IPS DF 4.7 (cell line): Measurements from ENCODE around the gene MYO5C.
"Not testable (repeated sequence)": the region's sequence is repeated elsewhere in the genome, so short reads cannot be mapped to it uniquely, and the experiment has no call there.

Experiments
- DNase-seq: peaks from one replicate; pipeline ENCODE4 v3.0.0-alpha.2; 2013; ENCODE audit warnings: low spot score; ENCODE audit errors: extremely low read depth

The MYO5C gene

DNA sequence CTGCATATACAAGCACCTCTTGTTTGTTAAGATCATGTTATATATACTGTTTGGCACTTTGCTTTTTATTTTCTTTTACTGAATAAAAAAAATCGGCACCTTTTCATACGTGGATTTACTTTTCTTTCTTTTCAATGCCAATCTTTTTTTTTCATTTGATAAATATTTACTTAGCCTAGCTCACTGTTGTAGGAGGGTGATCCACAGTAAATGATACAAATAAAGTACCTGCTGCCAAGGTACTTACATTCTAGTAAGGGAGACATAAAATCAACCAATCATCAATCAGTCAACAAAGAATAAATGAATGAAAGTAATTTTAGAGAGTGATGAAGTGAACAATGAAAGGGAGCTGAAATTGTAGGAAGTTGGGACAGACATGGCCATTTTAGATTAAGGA, 122.7 kb downstream of the MYO5C start:
- DNase-seq, result no peak

DNA sequence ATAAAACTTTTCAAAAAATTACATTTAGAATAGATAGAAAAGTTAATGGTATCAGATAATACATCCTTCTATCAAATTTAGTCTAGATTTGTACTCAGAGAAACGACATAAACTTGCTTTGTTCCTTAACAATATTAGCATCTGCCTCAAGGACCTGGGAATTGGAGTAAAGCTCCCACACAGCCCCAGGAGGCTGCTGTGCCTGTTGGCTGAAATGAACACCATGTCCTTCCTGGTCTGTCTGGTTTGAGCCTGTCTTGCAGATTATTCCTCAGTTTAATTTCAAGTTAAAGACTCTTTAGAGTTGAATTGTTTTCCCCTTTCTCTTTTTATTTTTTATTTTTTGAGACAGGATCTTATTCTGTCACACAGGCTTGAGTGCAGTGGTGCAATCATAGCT, 123.8 kb downstream of the MYO5C start:
- DNase-seq, result no peak

DNA sequence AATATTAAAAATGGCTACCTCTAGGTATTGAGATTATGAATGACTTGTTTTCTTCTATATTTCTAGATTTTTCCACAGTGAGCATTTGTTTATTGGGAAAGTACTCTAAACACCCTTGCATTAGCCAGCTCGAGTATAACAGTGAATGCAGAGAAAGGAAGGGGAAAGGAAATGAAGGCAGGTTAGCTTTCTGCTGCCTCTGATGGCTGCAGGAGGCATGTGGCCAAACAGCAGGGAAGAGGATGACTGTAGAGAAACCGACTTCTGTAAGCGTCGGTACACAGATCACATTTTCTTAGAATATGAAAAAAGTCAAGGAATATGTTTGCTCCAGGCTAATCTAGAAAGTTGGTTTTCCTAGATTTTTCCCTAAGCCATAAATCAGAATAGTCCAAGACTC, 124.2 kb downstream of the MYO5C start:
- no peak for DNase-seq

DNA sequence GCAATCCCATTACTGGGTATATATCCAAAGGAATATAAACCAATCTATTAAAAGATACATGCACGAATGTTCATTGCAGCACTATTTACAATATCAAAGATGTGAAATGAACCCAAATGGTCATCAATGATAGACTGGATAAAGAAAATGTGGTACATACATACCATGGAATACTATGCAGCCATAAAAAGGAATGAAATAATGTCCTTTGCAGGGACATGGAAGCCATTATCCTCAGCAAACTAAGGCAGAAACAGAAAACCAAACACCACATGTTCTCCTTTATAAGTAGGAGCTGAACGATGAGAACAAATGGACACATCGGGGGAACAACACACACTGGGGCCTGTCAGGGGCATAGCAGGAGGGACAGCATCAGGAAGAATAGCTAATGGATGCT, 125.4 kb downstream of the MYO5C start:
- DNase-seq, result not testable (repeated sequence)

DNA sequence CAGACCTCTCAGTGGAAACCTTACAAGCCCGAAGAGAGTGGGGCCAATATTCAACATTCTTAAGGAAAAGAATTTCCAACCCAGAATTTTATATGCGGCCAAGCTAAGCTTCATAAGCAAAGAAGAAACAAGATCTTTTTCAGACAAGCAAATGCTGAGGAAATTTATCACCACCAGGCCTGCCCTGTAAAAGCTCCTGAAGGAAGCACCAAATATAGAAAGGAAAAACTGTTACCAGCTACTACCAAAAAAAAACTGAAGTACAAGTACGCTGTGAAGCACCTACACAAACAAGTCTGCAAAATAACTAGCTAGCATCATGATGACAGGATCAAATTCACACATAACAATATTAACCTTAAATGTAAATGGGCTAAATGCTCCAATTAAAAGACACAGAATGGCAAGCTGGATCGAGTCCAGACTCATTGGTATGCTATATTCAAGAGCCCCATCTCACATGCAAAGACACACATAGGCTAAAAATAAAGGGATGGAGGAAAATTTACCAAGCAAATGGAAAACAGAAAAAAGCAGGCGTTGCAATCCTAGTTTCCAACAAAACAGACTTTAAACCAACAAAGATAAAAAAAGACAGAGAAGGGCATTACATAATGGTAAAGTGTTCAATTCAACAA, 130.0 kb downstream of the MYO5C start:
- not testable (repeated sequence) for DNase-seq

DNA sequence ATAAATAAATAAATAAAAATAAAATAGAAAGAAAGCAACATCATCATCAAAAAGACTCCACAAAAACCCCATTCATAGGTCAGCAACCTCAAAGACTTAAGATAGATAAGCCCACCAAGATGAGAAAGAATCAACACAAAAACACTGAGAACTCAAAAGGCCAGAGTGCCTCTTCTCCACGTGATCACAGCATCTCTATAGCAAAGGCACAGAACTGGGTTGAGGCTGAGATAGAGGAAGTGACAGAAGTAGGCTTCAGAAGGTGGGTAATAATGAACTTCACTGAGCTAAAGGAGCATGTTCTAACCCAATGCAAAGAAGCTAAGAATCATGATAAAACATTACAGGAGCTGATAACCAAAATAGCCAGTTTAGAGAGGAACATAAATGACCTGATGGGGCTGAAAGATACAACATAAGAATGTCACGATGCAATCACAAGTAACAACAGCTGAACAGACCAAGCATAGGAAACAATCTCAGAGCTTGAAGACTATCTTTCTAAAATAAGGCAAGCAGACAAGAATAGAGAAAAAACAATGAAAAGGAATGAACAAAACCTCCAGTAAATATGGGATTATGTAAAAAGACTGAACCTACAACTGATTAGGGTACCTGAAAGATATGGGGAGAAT, 130.9 kb downstream of the MYO5C start:
- no peak for DNase-seq

DNA sequence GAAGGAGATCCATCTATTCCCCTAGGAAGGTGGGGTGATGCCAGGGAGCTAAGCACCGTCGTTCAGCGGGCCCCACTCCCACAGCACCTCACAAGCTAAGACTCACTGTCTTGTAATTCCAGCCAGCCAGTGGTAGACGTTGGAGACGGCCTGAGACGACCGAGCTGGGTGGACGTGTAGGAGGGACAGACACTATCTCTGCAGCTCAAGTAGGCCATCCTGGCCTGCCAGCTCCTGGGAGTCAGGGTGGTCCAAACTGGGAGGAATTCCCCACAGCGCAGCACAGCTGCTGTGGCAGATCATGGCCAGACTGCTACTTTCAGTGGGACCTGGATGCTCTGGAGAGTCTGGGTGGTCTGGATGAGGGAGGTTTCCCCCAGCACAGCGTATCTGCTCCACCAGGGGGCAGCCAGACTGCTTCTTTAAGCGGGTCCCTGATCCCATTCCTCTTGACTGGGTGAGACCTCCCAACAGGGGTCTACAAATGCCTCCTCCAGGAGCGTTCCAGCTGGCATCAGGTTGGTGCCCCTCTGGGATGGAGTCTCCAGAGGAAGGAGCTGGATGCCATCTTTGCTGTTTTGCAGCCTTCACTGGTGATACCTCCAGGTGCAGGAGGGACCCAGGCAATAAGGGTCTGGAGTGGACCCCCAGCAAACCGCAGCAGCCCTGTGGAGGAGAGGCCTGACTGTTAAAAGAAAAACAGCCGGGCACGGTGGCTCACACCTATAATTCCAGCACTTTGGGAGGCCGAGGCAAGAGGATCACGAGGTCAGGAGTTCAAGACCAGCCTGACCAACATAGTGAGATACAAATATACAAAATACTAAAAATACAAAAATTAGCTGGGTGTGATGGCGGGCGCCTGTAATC, 132.0 kb downstream of the MYO5C start:
- DNase-seq, result no peak

DNA sequence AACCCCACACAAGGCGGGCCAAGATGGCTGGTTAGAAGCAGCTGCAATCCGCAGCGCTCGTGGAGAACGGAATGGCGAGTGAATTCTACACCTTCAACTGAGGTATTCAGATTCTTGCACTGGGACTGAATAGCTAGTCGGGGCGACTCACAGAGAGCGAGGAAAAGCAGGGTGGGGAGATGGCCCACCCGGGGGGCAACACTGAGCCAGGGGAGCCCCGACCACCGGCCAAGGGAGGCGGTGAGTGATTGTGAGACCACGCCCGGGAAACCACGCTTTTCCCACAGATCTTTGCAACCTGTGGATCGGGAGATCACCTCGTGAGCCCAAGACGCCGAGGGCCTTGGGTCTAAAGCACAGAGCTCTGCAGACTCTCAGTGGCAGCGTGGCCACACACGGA, 132.7 kb downstream of the MYO5C start:
- no peak for DNase-seq

DNA sequence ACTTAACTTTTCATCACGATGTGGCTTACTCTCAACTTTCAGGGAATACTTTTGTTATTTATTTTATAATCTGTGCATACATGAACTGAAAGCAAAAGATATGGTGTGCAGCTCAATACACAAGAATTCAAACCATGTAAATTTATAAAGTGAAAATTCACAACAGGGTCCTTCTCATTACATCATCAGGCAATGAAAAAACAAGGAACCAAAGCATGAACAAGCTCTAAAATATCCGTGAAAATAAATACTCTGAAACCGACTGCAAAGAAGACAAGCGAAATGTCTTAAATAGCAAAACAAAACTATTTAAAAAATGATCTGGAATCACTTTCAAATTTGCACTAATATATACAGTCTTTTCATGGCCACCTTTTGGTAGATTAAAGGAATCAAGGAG, 133.3 kb downstream of the MYO5C start:
- DNase-seq, result no peak

DNA sequence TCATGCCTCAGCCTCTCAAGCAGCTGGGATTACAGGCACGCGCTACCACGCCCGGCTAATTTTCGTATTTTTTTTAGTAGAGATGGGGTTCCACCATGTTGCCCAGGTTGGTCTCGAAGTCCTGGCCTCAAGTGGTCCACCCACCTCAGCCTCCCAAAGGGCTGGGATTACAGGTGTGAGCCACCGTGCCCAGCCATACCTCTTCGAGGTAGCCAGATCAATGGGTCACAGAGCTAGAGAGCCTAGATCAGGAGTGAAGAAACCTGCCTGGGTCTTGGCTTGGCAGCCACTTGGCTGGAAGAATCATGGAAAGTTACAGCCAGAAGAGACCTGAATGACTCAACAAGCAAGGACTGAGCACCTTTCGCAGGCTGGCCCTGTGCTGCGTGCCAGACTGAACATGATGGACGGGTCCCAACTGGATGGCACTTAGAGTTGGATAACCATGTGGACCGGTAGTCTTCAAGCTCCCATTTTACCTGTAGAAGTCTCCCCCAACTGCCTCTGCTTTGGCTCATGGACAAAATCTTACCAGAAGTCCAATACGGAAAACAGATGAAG, 134.1 kb downstream of the MYO5C start:
- no peak for DNase-seq

DNA sequence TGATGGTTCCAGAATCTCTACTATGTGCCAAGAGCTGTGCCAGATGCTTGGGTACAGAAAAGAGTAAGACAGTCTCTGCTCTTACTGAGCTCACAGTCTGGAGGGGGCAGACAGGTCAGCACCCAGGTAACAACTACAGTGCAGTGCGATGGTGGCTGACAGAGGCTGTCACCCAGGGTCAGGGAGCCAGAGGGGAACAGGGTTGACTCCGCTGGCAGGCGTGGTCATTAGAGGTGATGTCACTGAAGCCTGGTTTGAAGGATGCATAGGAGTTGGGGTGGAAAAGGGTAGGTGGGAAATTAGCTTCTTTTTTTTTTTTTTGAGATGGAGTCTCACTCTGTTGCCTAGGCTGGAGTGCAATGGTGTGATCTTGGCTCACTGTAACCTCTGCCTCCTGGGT, 136.0 kb downstream of the MYO5C start:
- DNase-seq, result no peak

DNA sequence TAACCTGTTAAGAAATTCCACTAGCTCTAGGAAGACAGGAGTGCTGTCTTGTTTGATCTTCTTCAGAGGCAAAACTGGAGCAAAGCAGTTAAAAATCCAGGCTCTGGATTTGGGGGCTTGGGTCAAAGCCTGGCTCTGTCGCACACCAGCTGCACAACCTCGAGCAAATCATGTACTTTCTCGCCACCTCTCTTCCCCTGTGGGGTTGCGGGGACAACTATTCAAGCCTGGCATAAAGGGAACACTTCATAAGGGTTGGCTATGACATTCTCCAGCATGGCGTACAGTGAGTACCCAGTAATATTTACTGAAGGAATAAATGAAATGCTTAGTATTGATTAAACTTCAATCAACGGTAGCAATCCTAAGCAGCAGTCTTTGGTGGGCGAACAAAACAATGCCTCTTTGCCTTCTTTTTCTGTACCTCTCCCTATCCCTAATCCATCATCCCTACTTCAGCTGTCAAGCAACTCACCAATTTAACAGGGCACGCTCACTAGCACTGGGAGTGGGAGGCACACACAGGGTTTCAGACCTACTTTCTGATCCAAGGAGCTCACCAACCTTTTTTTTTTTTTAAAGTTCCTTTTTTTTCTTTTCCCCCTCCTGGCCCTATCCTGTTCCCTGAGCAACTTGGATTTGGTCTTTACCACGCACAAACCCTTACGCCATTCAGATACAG, 137.4 kb downstream of the MYO5C start:
- no peak for DNase-seq

DNA sequence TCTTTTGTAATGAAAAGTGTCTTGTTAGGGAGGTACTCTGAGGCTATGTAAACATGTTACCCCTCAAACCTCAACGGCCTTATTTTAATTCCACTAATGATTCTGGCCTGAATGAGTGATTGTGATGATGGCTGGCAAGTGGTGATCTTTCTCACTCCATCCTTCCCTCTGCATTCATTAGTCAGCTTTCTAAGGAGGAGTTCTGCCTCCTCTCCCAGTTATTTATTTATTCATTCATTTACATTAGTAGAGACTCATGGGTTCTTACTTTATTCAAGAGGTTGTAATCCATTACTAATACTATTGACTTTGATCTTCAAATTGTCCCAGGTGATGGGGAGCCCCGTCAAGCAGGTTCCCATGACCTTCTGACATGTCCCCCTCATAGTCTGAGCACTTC, 139.7 kb downstream of the MYO5C start:
- no peak for DNase-seq

DNA sequence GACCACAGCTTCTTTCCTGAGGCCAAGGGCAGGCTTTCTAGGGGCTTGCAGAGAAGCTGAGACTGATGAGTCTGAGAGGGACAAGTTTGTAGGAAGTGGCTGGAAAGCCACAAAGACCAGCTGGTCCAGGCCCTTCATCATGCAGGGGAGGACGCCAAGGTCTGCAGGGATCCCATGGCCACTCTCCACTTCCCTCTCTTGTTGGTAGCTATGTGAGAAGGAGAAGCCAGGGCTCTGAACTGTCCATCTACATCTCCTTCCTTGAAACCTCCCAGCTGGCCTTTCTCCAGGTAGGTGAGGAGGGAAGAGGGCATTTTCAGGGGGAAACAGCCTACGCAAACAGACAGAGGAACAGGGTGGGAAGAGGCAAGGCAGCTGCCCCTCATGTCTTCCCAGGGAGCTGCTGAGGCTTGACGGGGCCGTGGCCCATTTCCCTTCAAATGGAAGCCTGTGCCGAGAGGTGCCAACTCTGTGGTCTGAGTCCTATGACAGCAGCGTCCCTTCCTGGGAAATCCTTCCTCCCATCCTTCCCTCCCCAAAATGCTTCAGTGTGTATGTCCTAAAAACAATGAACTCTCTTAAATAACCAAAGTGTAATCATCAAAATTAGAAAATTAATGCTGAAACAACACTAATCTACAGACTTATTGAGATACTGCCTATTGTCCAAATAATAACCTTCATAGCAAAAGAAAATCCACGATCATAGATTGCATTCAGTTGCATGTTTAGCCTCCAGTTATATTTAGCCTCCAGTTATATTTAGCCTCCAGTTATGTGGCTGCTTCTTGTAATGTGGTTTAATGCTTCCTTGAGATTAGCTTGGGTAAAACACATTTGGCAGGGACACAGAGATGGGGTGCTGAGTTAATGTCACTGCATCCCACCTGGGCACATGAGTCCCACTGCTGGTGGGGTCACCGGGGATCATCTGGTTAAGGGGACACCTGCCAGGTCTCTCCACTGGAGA, 140.4 kb downstream of the MYO5C start:
- no peak for DNase-seq

DNA sequence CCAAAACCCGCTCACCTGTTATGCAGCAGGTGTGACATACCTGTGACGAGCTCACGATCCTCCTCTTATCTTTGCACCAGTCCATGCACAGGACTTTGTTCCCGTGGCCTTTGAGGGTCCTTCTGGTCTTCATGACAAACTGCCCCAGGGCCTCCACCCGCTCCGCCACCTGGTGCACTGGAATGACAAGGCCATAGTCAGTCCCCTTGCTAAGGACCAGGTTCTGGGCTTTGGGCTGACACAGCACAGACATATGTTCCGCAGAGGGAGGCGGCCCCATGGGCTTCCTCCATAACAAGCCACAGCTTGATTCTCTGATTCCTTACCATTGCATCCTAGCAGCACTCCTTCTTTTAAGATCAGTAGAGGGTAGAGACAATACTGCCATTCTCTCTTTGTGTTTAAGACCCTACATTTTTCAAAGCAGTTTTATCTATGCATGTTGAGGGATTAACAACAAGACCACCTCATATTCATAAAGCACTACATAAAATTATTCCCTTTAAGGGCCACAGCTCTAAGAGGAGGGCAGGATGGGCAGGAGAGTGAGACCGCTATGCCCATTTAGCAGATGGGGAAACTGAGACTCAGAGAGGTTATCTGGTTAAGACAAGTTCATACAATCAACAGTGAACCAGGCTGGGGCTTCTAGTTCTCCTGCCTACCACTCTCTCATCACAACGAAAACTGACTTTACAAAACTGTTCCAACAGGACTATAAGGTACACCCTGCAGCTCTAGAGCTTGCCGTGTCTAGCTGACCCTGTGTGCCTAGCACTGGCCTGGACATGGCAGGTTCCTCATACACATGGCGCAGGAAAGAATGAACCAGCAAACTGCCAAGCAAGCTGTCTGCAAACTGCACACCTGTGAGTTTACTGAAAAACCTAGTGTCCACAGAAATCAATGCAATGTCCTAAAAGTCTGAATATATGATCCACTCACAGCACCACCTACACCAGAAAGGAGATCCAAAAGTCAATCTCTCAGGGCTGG, 141.4 kb downstream of the MYO5C start:
- no peak for DNase-seq

DNA sequence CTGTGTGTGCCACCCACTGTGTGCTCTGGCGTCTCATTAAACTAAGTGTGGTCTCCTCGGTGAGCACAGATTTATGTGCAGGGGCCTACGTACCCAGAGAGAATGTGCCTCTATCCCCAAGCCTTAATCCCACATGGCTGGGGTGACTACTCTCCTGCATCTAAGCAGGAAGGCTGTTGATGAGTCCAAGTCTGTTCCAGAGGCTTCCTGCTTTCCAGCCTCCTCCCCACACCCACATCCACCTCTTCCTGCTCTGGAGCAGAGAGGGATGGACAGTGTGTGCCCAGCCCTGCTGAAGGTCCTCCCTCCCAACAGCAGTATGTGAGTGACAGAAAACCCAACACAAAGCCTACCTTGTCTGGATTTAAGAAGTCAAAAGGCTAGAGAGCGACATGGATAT, 144.3 kb downstream of the MYO5C start:
- no peak for DNase-seq

DNA sequence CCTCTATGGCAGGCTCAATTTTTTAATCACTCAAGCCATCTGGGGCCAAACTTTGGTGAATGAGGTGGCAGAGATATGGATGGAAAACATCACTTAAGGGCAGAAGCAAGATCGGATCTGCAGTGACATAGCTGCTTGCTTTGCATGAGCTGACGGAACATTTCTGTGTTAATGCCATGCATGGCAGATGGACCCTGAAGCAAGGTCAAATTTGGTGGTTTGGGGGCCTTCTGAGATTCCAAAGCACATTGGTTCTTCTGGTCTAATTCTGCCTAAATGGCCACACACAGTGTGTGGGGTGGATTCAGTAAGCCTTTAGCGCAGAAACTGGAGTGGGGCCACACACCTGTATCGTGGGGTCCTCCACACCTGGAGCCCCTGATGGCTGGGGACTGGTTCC, 144.7 kb downstream of the MYO5C start:
- DNase-seq, result no peak

DNA sequence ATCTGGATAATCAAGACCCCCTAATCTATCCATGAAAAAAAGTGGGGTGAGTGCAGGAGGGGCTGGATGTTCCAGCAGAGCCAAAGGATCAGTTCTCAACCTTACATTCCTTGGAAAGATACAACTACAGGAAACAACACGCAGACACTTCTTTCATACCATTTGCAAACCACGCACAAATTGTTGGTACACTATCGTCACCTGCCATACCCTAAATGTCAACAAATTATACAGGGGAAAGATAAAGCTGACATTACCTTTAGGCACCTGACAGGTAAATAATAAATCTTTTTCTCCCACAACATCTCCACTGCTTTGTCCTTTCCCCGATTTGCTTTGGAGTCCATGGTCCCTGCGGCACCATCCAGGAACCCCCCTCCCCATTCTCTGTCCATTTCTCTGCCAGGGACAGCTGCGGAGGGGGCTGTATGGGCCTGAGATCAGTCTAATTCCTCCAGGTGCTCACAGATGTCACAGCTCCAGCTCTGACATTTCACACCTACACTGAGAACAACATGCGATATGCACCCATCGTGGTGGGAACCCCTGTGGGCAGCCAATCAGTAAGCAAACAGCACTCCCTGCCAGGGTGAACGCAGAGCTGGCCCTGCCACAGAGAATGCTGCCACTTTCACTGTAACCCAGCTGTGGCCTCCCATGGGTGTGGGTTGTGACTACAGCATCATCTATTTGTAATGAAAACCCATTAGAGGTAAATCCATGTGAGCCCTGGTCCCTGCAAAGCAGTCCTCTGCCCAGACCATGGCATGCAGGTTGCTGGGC, 145.4 kb downstream of the MYO5C start:
- DNase-seq, result no peak
